Body of pancreas (tissue), 4 donors: Measurements from ENCODE around the gene KIF5A. TPM values are rescaled to one million over a fixed set of nuclear protein-coding genes. Genes with fewer than 3 reads are reported as not detected.

ENCODE experiments used
- ATAC-seq: fragments of 150-250 bp; one replicate; pipeline ENCODE4 v1.9.1; 2016
- DNase-seq, 4 donors: peaks; one replicate each; pipeline ENCODE4 v3.0.0-alpha.2; 2019
- H3K27ac ChIP-seq, 4 donors: fragments of 200-600 bp; sonication (generic); 1 replicate in 3 of 4; 2 replicates in 1 of 4; pipeline versions ENCODE4 v1.5.1 to v1.6.1; 2016 to 2019; ENCODE audit warnings: mild to moderate bottlenecking in 1 of 4, mixed read lengths in 1 of 4, moderate library complexity in 1 of 4
- H3K27me3 ChIP-seq, 2 donors: fragments of 200-600 bp; sonication (generic); one replicate each; pipeline ENCODE4 v1.6.0; 2016; ENCODE audit warnings: mild to moderate bottlenecking in 1 of 2
- H3K36me3 ChIP-seq, 2 donors: fragments of 200-600 bp; sonication (generic); replicated peaks in 1 of 2; 2 replicates each; pipeline ENCODE4 v1.5.1; 2016; ENCODE audit warnings: low read depth in 2 of 2; ENCODE audit not compliant: insufficient read depth in 1 of 2
- H3K4me1 ChIP-seq: fragments of 200-600 bp; sonication (generic); one replicate; pipeline ENCODE4 v1.6.0; 2016
- H3K4me3 ChIP-seq, 2 donors: fragments of 200-600 bp; sonication (generic); 1 replicate in 1 of 2; 2 replicates in 1 of 2; pipeline ENCODE4 v1.5.1; 2016 to 2019
- H3K9me3 ChIP-seq, 3 donors: fragments of 200-600 bp; sonication (generic); 1 replicate in 2 of 3; 2 replicates in 1 of 3; pipeline ENCODE4 v1.5.1; 2016
- POLR2A ChIP-seq, 3 donors: fragments of 450-650 bp; IDR thresholded peaks; one replicate each; pipeline ENCODE4 v1.6.1; 2016; ENCODE audit warnings: antibody characterized with exemption in 3 of 3, mild to moderate bottlenecking in 2 of 3
- WGBS, 2 donors: methylation state at CpG; one replicate each; pipeline ENCODE4 v1.1.5; 2017; 5-methylcytosine and 5-hydroxymethylcytosine counted together
- intact Hi-C: fragments of 100-400 bp; cut with DNase I; formaldehyde crosslinking; loops from one replicate; pipeline ENCODE4 v1.15.1; 2023
- total RNA-seq, 2 donors: library from RNA; depleted of rRNA; stranded (reverse); fragments of >200 nt; gene quantifications; one replicate each; pipeline ENCODE4 v1.1.0, GENCODE V29; 2016
- TF ChIP-seq, protein P1 (sequence below), 7 experiments: fragments of 450-650 bp in 4 of 7; fragments of 200-600 bp in 3 of 7; sonication (generic) in 3 of 7; IDR thresholded peaks; one replicate each; pipeline ENCODE4 v1.5.1; 2016 to 2019; ENCODE audit warnings: antibody characterized with exemption in 7 of 7

KIF5A gene
- total RNA-seq, 2 donors from 2014 or later, result 0.33 to 1.3 TPM

DNA sequence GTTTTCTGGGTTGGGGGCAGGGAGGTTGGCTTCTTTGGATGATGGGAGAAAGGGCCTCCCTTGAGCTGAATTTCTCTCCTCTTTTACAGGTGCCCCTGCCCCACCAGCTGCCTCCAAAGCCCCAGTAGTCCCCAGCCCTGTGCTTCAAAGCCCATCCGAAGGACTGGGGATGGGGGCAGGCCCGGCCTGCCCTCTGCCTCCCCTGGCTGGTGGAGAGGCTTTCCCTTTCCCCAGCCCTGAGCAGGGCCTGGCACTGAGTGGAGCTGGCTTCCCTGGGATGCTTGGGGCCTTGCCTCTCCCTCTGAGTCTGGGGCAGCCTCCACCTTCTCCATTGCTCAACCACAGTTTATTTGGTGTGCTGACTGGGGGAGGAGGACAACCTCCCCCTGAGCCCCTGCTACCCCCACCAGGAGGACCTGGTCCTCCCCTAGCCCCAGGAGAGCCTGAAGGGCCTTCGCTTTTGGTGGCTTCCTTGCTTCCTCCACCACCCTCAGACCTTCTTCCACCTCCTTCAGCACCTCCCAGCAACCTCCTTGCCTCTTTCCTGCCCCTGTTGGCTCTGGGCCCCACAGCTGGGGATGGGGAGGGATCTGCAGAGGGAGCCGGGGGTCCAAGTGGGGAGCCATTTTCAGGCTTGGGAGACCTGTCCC, 23.2 kb upstream of the KIF5A start:
- no peaks in the 10 kb centered on the region for H3K9me3 ChIP-seq
- TF ChIP-seq, protein P1, sequence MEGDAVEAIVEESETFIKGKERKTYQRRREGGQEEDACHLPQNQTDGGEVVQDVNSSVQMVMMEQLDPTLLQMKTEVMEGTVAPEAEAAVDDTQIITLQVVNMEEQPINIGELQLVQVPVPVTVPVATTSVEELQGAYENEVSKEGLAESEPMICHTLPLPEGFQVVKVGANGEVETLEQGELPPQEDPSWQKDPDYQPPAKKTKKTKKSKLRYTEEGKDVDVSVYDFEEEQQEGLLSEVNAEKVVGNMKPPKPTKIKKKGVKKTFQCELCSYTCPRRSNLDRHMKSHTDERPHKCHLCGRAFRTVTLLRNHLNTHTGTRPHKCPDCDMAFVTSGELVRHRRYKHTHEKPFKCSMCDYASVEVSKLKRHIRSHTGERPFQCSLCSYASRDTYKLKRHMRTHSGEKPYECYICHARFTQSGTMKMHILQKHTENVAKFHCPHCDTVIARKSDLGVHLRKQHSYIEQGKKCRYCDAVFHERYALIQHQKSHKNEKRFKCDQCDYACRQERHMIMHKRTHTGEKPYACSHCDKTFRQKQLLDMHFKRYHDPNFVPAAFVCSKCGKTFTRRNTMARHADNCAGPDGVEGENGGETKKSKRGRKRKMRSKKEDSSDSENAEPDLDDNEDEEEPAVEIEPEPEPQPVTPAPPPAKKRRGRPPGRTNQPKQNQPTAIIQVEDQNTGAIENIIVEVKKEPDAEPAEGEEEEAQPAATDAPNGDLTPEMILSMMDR (IDR thresholded peaks at IDR 0.05), result no peak
- TF ChIP-seq POLR2A (IDR thresholded peaks at IDR 0.05), result no peak
- 83 to 100% methylated on average over 1 to 4 of the region's 4 CpGs for WGBS, 2 donors
- no peak for ATAC-seq
- intact Hi-C loops, result no loop called here
- DNase-seq, result no peak
- peaks cover 4 to 23% of the 10 kb centered on the region in 2 donors for H3K36me3 ChIP-seq
- no peak overlapping the region for H3K27ac ChIP-seq
- peaks cover 35% of the 10 kb centered on the region for H3K4me1 ChIP-seq
- no peaks in the 10 kb centered on the region for H3K27me3 ChIP-seq
- H3K4me3 ChIP-seq, result no peak overlapping the region

DNA sequence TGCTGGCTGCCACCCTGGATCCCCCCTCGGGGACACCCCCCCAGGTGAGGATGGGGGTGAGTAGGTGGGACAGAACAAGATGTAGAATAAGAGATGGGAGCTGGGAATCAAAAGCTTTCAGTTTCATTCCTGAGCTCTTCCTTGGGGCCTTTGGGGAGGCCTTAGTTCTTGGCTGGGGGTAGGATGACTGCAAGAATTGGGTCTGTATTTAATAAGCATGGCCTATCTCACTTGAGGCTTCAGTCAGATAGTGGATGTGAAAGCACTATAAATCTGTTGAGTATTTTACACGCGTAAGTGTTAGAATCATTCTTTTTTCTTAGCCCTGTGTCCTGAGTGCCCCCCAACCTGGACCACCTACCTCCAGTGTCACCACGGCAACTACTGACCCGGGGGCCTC, 22.7 kb upstream of the KIF5A start:
- Histone ChIP-seq H3K27ac (no peak overlapping the region), H3K36me3 (peaks cover 4 to 29% of the 10 kb centered on the region in 2 donors), H3K4me1 (peaks cover 29% of the 10 kb centered on the region), H3K27me3 (no peaks in the 10 kb centered on the region), H3K9me3 (no peaks in the 10 kb centered on the region), H3K4me3 (no peak overlapping the region)
- intact Hi-C loops, result no loop called here
- TF ChIP-seq, protein P1 (IDR thresholded peaks at IDR 0.05), result no peak
- TF ChIP-seq POLR2A (IDR thresholded peaks at IDR 0.05), result no peak
- no peak for ATAC-seq
- DNase-seq, result no peak
- WGBS, 2 donors, result 66 to 82% methylated on average over 5 of the region's 5 CpGs

- no peak overlapping the region for H3K4me3 ChIP-seq
- peaks cover 10 to 39% of the 10 kb centered on the region in 2 donors for H3K36me3 ChIP-seq
- ATAC-seq, result no peak
- no peaks in the 10 kb centered on the region for H3K27me3 ChIP-seq
- no peak for DNase-seq
- no peak overlapping the region for H3K27ac ChIP-seq
- peaks cover 27% of the 10 kb centered on the region for H3K4me1 ChIP-seq
- WGBS, 2 donors, result 90 to 91% methylated on average over 6 to 12 of the region's 12 CpGs
- no peak for TF ChIP-seq POLR2A (IDR thresholded peaks at IDR 0.05)
- TF ChIP-seq, protein P1 (IDR thresholded peaks at IDR 0.05), result no peak
- no peaks in the 10 kb centered on the region for H3K9me3 ChIP-seq
- intact Hi-C loops, result no loop called here
These were observed 21.7 kb upstream of the KIF5A start for GRCh38 chr12:57528176-57528575.

- TF ChIP-seq, protein P1 (IDR thresholded peaks at IDR 0.05), result no peak
- no peak for TF ChIP-seq POLR2A (IDR thresholded peaks at IDR 0.05)
- Histone ChIP-seq H3K9me3 (no peaks in the 10 kb centered on the region), H3K27ac (no peak overlapping the region), H3K36me3 (peaks cover 14 to 44% of the 10 kb centered on the region in 2 donors), H3K4me1 (peaks cover 20% of the 10 kb centered on the region), H3K4me3 (no peak overlapping the region), H3K27me3 (no peaks in the 10 kb centered on the region)
- ATAC-seq, result no peak
- WGBS, 2 donors, result 66 to 75% methylated on average over 9 to 10 of the region's 10 CpGs
- DNase-seq, result no peak
- intact Hi-C loops, result no loop called here
These were observed 20.9 kb upstream of the KIF5A start for GRCh38 chr12:57528831-57529555.
